Left lung (tissue), 10 donors: ENCODE measurements around the gene TBX10. TPM values are rescaled to one million over a fixed set of nuclear protein-coding genes. Genes with fewer than 3 reads are reported as not detected.
"Not testable (repeated sequence)": the region's sequence is repeated elsewhere in the genome, so short reads cannot be mapped to it uniquely, and the experiment has no call there.

Experiments used
- ATAC-seq: fragments of 200-7000 bp; cut with Tn5 transposase; one replicate; pipeline ENCODE4 v1.9.1; 2020; ENCODE audit warnings: moderate library complexity
- DNase-seq, 4 donors: peaks; one replicate each; pipeline ENCODE4 v3.0.0-alpha.2; 2013 to 2020
- H3K27ac ChIP-seq, 2 donors: fragments of 200-600 bp; sonication (generic) in 1 of 2; one replicate each; pipeline versions ENCODE4 v1.5.0 to v1.8.0; 2020 to 2021
- H3K27me3 ChIP-seq, 2 donors: fragments of 200-600 bp; sonication (generic) in 1 of 2; one replicate each; pipeline versions ENCODE4 v1.5.0 to v1.8.0; 2020 to 2021
- H3K36me3 ChIP-seq, 2 donors: fragments of 200-600 bp; sonication (generic) in 1 of 2; one replicate each; pipeline versions ENCODE4 v1.5.0 to v1.8.0; 2020 to 2021
- H3K4me1 ChIP-seq, 2 donors: fragments of 200-600 bp; one replicate each; pipeline ENCODE4 v1.8.0; 2021
- H3K4me3 ChIP-seq, 2 donors: fragments of 200-600 bp; sonication (generic) in 1 of 2; one replicate each; pipeline versions ENCODE4 v1.5.0 to v1.8.0; 2020 to 2021; ENCODE audit warnings: mild to moderate bottlenecking in 1 of 2
- H3K9me3 ChIP-seq, 2 donors: fragments of 200-600 bp; sonication (generic) in 1 of 2; one replicate each; pipeline versions ENCODE4 v1.5.0 to v1.8.0; 2020 to 2021
- intact Hi-C, 2 donors: fragments of 100-400 bp; cut with DNase I; formaldehyde crosslinking; loops; one replicate each; pipeline versions ENCODE4 v1.11.2 to v1.14.2; 2022
- polyA plus RNA-seq, 6 donors: library from polyadenylated mRNA; unstranded; fragments of 120-200 nt; gene quantifications; one replicate each; pipeline ENCODE4 v1.2.1, GENCODE V29; 2013; ENCODE audit not compliant: insufficient read length in 6 of 6
- total RNA-seq, 2 donors: library from RNA; stranded (reverse); fragmentation: NEBNext Ultra II Directional; extraction: Animal tissue kit (Norgen Biotek cat#: 25700); gene quantifications; one replicate each; pipeline ENCODE4 v1.2.1, GENCODE V29; 2021
- TF ChIP-seq, protein P1 (sequence below), 2 donors: fragments of 200-600 bp; sonication (generic) in 1 of 2; IDR thresholded peaks; one replicate each; pipeline versions ENCODE4 v1.5.0 to v1.8.0; 2021; ENCODE audit warnings: antibody characterized with exemption in 2 of 2
- donor health status: DM: no; HTN: yes; CAD: no.
- donor health status: DM: no; HTN: no; CAD: no.

The TBX10 gene
- total and polyA plus RNA-seq, 8 donors: 0.18 TPM; not detected in 7

DNA sequence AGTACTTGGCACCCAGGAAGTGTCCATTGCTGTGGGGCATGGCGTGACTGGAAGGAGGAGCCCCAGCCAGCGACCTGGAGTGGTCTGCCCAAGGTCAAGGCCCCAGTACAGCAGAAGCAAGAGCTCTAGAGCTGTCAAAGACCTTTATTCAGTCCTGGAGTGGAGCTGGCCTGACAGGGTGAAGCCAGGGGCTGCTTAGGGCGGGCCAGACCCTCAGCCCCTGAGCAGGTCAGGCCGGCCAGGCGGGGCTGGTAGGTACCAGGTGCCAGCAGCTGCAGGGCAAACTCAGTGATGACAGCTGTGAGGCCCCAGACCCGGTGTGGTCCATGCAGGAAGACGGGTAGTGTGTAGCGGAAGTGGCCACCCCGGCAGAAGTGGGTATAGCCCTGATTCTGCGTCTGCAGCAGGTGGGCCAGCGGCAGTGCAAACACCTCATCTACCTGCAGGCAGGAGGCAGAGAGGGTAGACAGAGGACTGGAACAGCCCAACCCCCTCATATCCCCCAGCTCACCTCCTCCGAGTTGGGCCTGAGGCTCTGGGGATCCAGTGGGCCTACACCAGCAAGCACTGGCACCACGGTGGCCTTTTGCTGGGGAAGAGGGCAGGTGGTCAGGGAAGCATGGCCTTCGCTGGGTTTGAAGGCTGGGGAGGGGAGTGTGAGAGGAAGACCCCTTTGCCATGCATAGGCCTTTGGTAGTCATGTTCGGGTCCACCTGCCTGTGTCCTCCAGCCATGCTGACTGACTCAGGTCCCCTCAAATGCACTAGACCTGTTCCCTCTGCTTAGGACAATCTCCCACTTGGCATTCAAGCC, 11.5 kb downstream of the TBX10 start:
- DNase-seq (peak in 2 of 4 donors; percentile 32 to 60), ATAC-seq (no peak)
- no peaks in the 10 kb centered on the region for H3K9me3 ChIP-seq
- no peaks in the 10 kb centered on the region for H3K36me3 ChIP-seq
- intact Hi-C loops: no loop called here
- H3K4me3 ChIP-seq: no peak overlapping the region
- H3K27ac ChIP-seq: no peak overlapping the region
- peaks cover 0 to 20% of the 10 kb centered on the region in 2 donors for H3K4me1 ChIP-seq
- no peaks in the 10 kb centered on the region for H3K27me3 ChIP-seq
- TF ChIP-seq, protein P1, sequence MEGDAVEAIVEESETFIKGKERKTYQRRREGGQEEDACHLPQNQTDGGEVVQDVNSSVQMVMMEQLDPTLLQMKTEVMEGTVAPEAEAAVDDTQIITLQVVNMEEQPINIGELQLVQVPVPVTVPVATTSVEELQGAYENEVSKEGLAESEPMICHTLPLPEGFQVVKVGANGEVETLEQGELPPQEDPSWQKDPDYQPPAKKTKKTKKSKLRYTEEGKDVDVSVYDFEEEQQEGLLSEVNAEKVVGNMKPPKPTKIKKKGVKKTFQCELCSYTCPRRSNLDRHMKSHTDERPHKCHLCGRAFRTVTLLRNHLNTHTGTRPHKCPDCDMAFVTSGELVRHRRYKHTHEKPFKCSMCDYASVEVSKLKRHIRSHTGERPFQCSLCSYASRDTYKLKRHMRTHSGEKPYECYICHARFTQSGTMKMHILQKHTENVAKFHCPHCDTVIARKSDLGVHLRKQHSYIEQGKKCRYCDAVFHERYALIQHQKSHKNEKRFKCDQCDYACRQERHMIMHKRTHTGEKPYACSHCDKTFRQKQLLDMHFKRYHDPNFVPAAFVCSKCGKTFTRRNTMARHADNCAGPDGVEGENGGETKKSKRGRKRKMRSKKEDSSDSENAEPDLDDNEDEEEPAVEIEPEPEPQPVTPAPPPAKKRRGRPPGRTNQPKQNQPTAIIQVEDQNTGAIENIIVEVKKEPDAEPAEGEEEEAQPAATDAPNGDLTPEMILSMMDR (IDR thresholded peaks at IDR 0.05): no peak

DNA sequence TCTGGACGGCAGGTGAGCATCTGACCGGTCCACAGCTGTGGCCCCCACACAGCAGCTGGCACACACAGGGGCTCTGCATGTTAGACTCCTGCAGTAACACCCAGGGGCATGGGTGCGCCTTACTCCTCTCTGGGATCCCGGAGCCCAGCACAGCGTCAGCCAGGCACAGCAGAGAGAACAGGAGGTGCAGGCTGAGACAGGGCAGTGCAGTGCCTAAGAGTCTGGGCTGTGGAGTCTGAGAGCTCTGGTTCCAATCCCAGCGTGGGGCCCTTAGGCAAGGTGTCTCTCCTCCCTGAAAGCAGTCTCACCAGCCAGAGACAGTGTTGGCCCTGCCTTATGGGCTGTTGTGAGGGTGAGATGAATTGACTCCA, 12.1 kb downstream of the TBX10 start:
- H3K27me3 ChIP-seq: no peaks in the 10 kb centered on the region
- TF ChIP-seq, protein P1 (IDR thresholded peaks at IDR 0.05): no peak
- no peaks in the 10 kb centered on the region for H3K36me3 ChIP-seq
- peaks cover 0 to 20% of the 10 kb centered on the region in 2 donors for H3K4me1 ChIP-seq
- H3K4me3 ChIP-seq: no peak overlapping the region
- ATAC-seq: no peak
- H3K27ac ChIP-seq: no peak overlapping the region
- intact Hi-C loops: no loop called here
- H3K9me3 ChIP-seq: no peaks in the 10 kb centered on the region
- peak in 2 of 4 donors; percentile 27 to 68 for DNase-seq

DNA sequence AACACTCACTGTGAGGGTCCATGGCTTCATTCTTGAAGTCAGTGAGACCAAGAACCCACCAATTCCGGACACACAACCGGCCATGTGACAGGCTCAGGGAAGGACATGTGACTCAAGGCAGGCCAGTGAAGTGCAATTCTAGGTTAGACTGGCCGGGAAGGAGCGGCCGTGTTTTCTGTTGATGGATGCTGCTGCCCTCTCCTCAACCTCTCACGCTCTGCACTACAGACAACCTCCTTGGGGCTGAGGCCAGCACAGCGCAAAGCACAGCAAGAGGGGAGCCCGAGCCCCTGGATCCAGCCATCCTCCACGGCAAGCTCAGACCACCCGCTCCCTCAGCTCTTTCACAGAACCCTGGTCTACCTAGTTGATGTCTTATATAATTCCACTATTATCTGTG, 12.6 kb downstream of the TBX10 start:
- intact Hi-C loops: no loop called here
- no peaks in the 10 kb centered on the region for H3K36me3 ChIP-seq

DNA sequence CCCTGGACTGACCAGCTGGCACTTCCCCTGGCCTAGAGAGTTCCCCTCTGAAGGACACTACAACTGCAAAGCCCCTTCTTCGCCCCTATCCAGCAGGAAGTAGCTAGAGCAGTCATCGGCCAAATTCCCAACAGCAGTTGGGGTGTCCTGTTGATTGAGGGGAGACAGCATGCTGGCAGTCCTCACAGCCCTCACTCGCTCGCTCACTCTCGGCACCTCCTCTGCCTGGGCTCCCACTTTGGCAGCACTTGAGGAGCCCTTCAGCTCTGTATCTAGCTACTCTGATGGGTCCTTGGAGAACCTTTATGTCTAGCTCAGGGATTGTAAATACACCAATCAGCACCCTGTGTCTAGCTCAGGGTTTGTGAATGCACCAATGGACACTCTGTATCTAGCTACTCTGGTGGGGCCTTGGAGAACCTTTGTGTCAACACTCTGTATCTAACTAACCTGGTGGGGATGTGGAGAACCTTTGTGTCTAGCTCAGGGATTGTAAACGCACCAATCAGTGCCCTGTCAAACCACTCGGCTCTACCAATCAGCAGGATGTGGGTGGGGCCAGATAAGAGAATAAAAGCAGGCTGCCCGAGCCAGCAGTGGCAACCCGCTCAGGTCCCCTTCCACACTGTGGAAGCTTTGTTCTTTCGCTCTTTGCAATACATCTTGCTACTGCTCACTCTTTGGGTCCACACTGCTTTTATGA, 13.3 kb downstream of the TBX10 start:
- intact Hi-C loops, H3K27ac ChIP-seq, H3K4me3 ChIP-seq, H3K9me3 ChIP-seq, H3K36me3 ChIP-seq, ATAC-seq, H3K27me3 ChIP-seq, DNase-seq: not testable (repeated sequence)
- H3K4me1 ChIP-seq: peaks cover 0 to 20% of the 10 kb centered on the region in 2 donors

More for the DNA sequence above, 12.6 kb downstream of the TBX10 start:
- H3K27me3 ChIP-seq: no peaks in the 10 kb centered on the region
- H3K27ac ChIP-seq: no peak overlapping the region
- H3K9me3 ChIP-seq: no peaks in the 10 kb centered on the region
- H3K4me3 ChIP-seq: no peak overlapping the region
- TF ChIP-seq, protein P1 (IDR thresholded peaks at IDR 0.05): no peak
- peaks cover 0 to 20% of the 10 kb centered on the region in 2 donors for H3K4me1 ChIP-seq
- ATAC-seq (no peak), DNase-seq (no peak)

DNA sequence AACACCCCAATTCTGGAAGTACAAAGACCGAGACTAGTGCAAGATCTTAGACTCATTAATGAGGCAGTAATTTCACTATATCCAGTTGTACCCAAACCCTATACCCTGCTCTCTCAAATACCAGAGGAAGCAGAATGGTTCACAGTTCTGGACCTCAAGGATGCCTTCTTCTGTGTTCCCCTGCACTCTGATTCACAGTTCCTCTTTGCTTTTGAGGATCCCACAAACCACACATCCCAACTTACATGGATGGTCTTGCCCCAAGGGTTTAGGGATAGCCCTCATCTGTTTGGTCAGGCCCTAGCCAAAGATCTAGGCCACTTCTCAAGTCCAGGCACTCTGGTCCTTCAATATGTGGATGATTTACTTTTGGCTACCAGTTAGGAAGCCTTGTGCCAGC, 15.8 kb downstream of the TBX10 start:
- intact Hi-C loops, H3K9me3 ChIP-seq, H3K4me3 ChIP-seq, H3K36me3 ChIP-seq, DNase-seq, ATAC-seq, H3K27me3 ChIP-seq, H3K4me1 ChIP-seq, H3K27ac ChIP-seq: not testable (repeated sequence)

DNA sequence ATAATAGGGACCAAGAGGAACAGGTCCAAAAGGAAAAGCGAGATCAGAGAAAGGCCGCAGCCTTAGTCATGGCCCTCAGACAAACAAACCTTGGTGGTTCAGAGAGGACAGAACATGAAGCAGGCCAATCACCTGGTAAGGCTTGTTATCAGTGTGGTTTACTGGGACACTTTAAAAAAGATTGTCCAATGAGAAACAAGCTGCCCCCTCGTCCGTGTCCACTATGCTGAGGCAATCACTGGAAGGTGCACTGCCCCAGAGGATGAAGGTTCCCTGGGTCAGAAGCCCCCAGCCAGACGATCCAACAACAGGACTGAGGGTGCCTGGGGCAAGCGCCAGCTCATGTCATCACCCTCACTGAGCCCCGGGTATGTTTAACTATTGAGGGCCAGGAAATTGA, 16.7 kb downstream of the TBX10 start:
- H3K27me3 ChIP-seq, H3K27ac ChIP-seq, H3K9me3 ChIP-seq, H3K4me1 ChIP-seq, intact Hi-C loops, DNase-seq, H3K36me3 ChIP-seq, ATAC-seq, H3K4me3 ChIP-seq: not testable (repeated sequence)

DNA sequence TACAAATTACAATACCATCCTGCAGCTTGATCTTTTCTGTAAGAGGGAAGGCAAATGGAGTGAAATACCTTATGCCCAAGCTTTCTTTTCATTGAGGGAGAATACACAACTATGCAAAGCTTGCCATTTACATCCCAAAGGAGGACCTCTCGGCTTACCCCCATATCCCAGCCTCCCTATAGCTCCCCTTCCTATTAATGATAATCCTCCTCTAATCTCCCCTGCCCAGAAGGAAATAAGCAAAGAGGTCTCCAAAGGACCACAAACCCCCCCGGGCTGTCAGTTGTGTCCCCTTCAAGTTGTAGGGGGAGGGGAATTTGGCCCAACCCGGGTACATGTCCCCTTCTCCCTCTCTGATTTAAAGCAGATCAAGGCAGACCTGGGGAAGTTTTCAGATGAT, 17.6 kb downstream of the TBX10 start:
- DNase-seq, intact Hi-C loops, H3K27ac ChIP-seq, H3K4me3 ChIP-seq, H3K27me3 ChIP-seq, H3K36me3 ChIP-seq, ATAC-seq, H3K9me3 ChIP-seq, H3K4me1 ChIP-seq: not testable (repeated sequence)

DNA sequence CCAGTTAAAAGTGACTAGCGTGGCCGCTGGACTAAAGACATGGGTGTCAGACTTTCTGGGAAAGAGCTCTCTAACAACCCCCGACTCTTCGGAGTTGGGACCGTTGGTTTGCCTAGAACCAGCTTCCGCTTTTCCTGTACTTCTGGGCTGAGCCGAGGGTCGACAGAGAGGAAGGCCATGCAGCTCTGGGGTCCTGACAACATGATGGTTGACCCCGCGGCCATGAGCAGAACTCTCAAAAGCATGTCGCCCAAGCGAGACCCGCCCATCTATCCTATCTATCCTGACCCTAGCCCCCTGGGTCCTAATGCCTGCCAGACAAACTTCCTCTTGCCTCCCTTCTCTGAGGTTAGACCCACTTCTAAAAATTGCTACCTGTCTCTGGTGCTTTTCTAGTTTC, 18.9 kb downstream of the TBX10 start:
- H3K36me3 ChIP-seq, DNase-seq, intact Hi-C loops, H3K4me1 ChIP-seq, H3K4me3 ChIP-seq, H3K27ac ChIP-seq, H3K9me3 ChIP-seq, ATAC-seq: not testable (repeated sequence)
- H3K27me3 ChIP-seq: peaks cover 0 to 16% of the 10 kb centered on the region in 2 donors

DNA sequence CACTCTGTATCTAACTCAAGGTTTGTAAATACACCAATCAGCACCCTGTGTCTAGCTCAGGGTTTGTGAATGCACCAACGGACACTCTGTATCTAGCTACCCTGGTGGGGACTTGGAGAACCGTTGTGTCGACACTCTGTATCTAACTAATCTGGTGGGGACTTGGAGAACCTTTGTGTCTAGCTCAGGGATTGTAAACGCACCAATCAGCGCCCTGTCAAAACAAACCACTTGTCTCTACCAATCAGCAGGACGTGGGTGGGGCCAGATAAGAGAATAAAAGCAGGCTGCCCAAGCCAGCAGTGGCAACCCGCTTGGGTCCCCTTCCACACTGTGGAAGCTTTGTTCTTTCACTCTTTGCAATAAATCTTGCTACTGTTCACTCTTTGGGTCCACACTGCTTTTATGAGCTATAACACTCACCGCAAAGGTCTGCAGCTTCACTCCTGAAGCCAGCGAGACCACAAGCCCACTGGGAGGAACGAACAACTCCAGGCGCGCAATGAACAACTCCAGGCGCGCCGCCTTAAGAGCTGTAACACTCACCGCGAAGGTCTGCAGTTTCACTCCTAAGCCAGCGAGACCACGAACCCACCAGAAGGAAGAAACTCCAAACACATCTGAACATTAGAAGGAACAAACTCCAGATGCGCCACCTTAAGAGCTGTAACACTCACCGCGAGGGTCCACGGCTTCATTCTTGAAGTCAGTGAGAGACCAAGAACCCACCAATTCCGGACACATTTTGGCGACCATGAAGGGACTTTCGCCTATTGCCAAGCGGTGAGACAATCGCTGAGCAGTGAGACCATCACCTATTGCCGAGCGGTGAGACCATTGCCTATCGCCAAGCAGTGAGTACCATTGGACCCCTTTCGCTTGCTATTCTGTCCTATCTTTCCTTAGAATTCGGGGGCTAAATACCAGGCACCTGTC, 19.6 kb downstream of the TBX10 start:
- H3K36me3 ChIP-seq, H3K4me3 ChIP-seq, H3K4me1 ChIP-seq, H3K27ac ChIP-seq, ATAC-seq, H3K9me3 ChIP-seq, DNase-seq, intact Hi-C loops: not testable (repeated sequence)
- H3K27me3 ChIP-seq: peaks cover 0 to 23% of the 10 kb centered on the region in 2 donors
